Neural progenitor cell (in vitro differentiated cells): ENCODE results near the gene DGKD. TPM values are rescaled to one million over a fixed set of nuclear protein-coding genes. Genes with fewer than 3 reads are reported as not detected.
A peak's percentile ranks its signal among the peaks of the same experiment; 100 is the strongest.

Experiments
- DNase-seq: peaks from one replicate; pipeline ENCODE4 v3.0.0-alpha.2; 2016; ENCODE audit warnings: low spot score
- H2AFZ ChIP-seq: fragments of 200-600 bp; sonication (generic); replicated peaks from 2 replicates; pipeline ENCODE4 v1.6.1; 2016; ENCODE audit warnings: antibody characterized with exemption
- H3F3A ChIP-seq: fragments of 200-600 bp; sonication (generic); 2 replicates; pipeline ENCODE4 v1.6.1; 2016; ENCODE audit warnings: antibody characterized with exemption, low read depth
- H3K27ac ChIP-seq: fragments of 200-600 bp; sonication (generic); 2 replicates; pipeline ENCODE4 v1.5.1; 2016; ENCODE audit warnings: mild to moderate bottlenecking
- H3K27me3 ChIP-seq: fragments of 200-600 bp; sonication (generic); 2 replicates; pipeline ENCODE4 v1.6.1; 2016; ENCODE audit warnings: mild to moderate bottlenecking, moderate library complexity
- H3K36me3 ChIP-seq: fragments of 200-600 bp; sonication (generic); 2 replicates; pipeline ENCODE4 v1.5.1; 2016
- H3K4me1 ChIP-seq: fragments of 200-600 bp; sonication (generic); 2 replicates; pipeline ENCODE4 v1.6.1; 2016; ENCODE audit warnings: mixed run types
- H3K4me2 ChIP-seq: fragments of 200-600 bp; sonication (generic); 2 replicates; pipeline ENCODE4 v1.6.1; 2016
- H3K4me3 ChIP-seq: fragments of 200-600 bp; sonication (generic); 2 replicates; pipeline ENCODE4 v1.5.1; 2016
- H3K79me2 ChIP-seq: fragments of 200-600 bp; sonication (generic); 2 replicates; pipeline ENCODE4 v1.6.1; 2016; ENCODE audit warnings: low read depth
- H3K9ac ChIP-seq: fragments of 200-600 bp; sonication (generic); 2 replicates; pipeline ENCODE4 v1.6.1; 2016
- H3K9me3 ChIP-seq: fragments of 200-600 bp; sonication (generic); 2 replicates; pipeline ENCODE4 v1.5.1; 2016; ENCODE audit warnings: low read depth
- H4K20me1 ChIP-seq: fragments of 200-600 bp; sonication (generic); 2 replicates; pipeline ENCODE4 v1.6.1; 2016; ENCODE audit warnings: low read depth
- H3K27ac Mint-ChIP-seq: 3 replicates; pipeline ENCODE4 v1.8.0; 2021; ENCODE audit warnings: mixed read lengths
- H3K27me3 Mint-ChIP-seq: 2 replicates; pipeline ENCODE4 v1.8.0; 2022; ENCODE audit warnings: low read depth, mild to moderate bottlenecking, inconsistent platforms, moderate library complexity, mixed read lengths; ENCODE audit not compliant: insufficient read depth
- H3K36me3 Mint-ChIP-seq: 3 replicates; pipeline ENCODE4 v1.8.0; 2021; ENCODE audit warnings: mixed read lengths
- H3K4me1 Mint-ChIP-seq: 3 replicates; pipeline ENCODE4 v1.8.0; 2021; ENCODE audit warnings: mixed read lengths
- H3K4me3 Mint-ChIP-seq: 3 replicates; pipeline ENCODE4 v1.8.0; 2021; ENCODE audit warnings: mild to moderate bottlenecking, moderate library complexity, mixed read lengths
- H3K9me3 Mint-ChIP-seq: 3 replicates; pipeline ENCODE4 v1.8.0; 2020; ENCODE audit warnings: mixed read lengths
- CTCF ChIP-seq: fragments of 200-600 bp; sonication (generic); IDR thresholded peaks from 2 replicates; pipeline ENCODE4 v1.5.1; 2017; ENCODE audit warnings: antibody characterized with exemption, mild to moderate bottlenecking
- EZH2 ChIP-seq: fragments of 200-600 bp; sonication (generic); IDR thresholded peaks from 2 replicates; pipeline ENCODE4 v1.6.1; 2017; ENCODE audit warnings: antibody characterized with exemption, mild to moderate bottlenecking, moderate library complexity
- EZH2phosphoT487 ChIP-seq: fragments of 200-600 bp; sonication (generic); IDR thresholded peaks from 2 replicates; pipeline ENCODE4 v1.6.1; 2017; ENCODE audit warnings: antibody characterized with exemption
- total RNA-seq: library from RNA; depleted of rRNA; stranded (reverse); fragments of >200 nt; gene quantifications from 2 replicates; pipeline ENCODE4 v1.2.3, GENCODE V29; 2015; ENCODE audit warnings: low replicate concordance

DGKD gene
- total RNA-seq, 1 donor from 2014 or later = 10.9 TPM

- peaks cover 23% of the 10 kb centered on the region for H3K27me3 Mint-ChIP-seq
- Histone ChIP-seq H3K79me2 (no peaks in the 10 kb centered on the region), H3K4me1 (no peaks in the 10 kb centered on the region), H3K27ac (no peak overlapping the region), H3K4me2 (no peak overlapping the region), H4K20me1 (no peaks in the 10 kb centered on the region), H2AFZ (no peak overlapping the region), H3K27me3 (peaks cover 82% of the 10 kb centered on the region), H3K9ac (no peak overlapping the region), H3F3A (no peaks in the 10 kb centered on the region), H3K9me3 (no peaks in the 10 kb centered on the region), H3K4me3 (no peak overlapping the region), H3K36me3 (no peaks in the 10 kb centered on the region)
- H3K27ac Mint-ChIP-seq = no peak overlapping the region
- no peaks in the 10 kb centered on the region for H3K36me3 Mint-ChIP-seq
- DNase-seq = no peak
- TF ChIP-seq EZH2phosphoT487 (no peak), CTCF (no peak)
- H3K4me3 Mint-ChIP-seq = no peak overlapping the region
- peaks cover 13% of the 10 kb centered on the region for H3K4me1 Mint-ChIP-seq
- no peaks in the 10 kb centered on the region for H3K9me3 Mint-ChIP-seq
Measured at GRCh38 chr2:233321166-233321565, 33.1 kb upstream of the DGKD start.

GRCh38 chr2:233323851-233324250, 30.4 kb upstream of the DGKD start:
- Mint-ChIP-seq H3K27ac (no peak overlapping the region), H3K4me3 (peak overlapping the region; percentile 30), H3K27me3 (peaks cover 25% of the 10 kb centered on the region), H3K4me1 (peaks cover 13% of the 10 kb centered on the region), H3K9me3 (no peaks in the 10 kb centered on the region), H3K36me3 (no peaks in the 10 kb centered on the region)
- Histone ChIP-seq H3K9me3 (no peaks in the 10 kb centered on the region), H3K4me2 (no peak overlapping the region), H3F3A (no peaks in the 10 kb centered on the region), H3K4me3 (no peak overlapping the region), H4K20me1 (peaks cover 2% of the 10 kb centered on the region), H3K4me1 (no peaks in the 10 kb centered on the region), H3K27ac (no peak overlapping the region), H2AFZ (no peak overlapping the region), H3K79me2 (no peaks in the 10 kb centered on the region), H3K9ac (no peak overlapping the region), H3K27me3 (peaks cover 99% of the 10 kb centered on the region), H3K36me3 (no peaks in the 10 kb centered on the region)
- no peak for DNase-seq
- no peak for TF ChIP-seq CTCF
- no peak for TF ChIP-seq EZH2
- TF ChIP-seq EZH2phosphoT487 = no peak

GRCh38 chr2:233325256-233325655, 29.0 kb upstream of the DGKD start:
- Histone ChIP-seq H3K9me3 (no peaks in the 10 kb centered on the region), H3K4me1 (no peaks in the 10 kb centered on the region), H3F3A (no peaks in the 10 kb centered on the region), H2AFZ (no peak overlapping the region), H3K27me3 (peaks cover 99% of the 10 kb centered on the region), H3K9ac (no peak overlapping the region), H3K4me3 (no peak overlapping the region), H3K36me3 (no peaks in the 10 kb centered on the region), H4K20me1 (peaks cover 9% of the 10 kb centered on the region), H3K27ac (no peak overlapping the region), H3K79me2 (no peaks in the 10 kb centered on the region), H3K4me2 (no peak overlapping the region)
- Mint-ChIP-seq H3K9me3 (no peaks in the 10 kb centered on the region), H3K4me1 (peaks cover 16% of the 10 kb centered on the region), H3K27ac (no peak overlapping the region), H3K4me3 (no peak overlapping the region), H3K36me3 (no peaks in the 10 kb centered on the region), H3K27me3 (peaks cover 33% of the 10 kb centered on the region)
- DNase-seq = no peak
- TF ChIP-seq CTCF = no peak
- TF ChIP-seq EZH2phosphoT487 = no peak
- TF ChIP-seq EZH2 = no peak

GRCh38 chr2:233325814-233326213, 28.5 kb upstream of the DGKD start:
- no peaks in the 10 kb centered on the region for H3K9me3 Mint-ChIP-seq
- H4K20me1 ChIP-seq = peaks cover 9% of the 10 kb centered on the region
- no peak for DNase-seq
- no peak overlapping the region for H2AFZ ChIP-seq
- H3K4me3 Mint-ChIP-seq = no peak overlapping the region
- H3K9ac ChIP-seq = no peak overlapping the region
- H3K36me3 Mint-ChIP-seq = no peaks in the 10 kb centered on the region
- H3K36me3 ChIP-seq = no peaks in the 10 kb centered on the region
- H3K27me3 Mint-ChIP-seq = peaks cover 36% of the 10 kb centered on the region
- H3K4me1 Mint-ChIP-seq = peaks cover 16% of the 10 kb centered on the region
- no peaks in the 10 kb centered on the region for H3K4me1 ChIP-seq
- peaks cover 99% of the 10 kb centered on the region for H3K27me3 ChIP-seq
- no peaks in the 10 kb centered on the region for H3K79me2 ChIP-seq
- no peak overlapping the region for H3K4me2 ChIP-seq
- TF ChIP-seq EZH2 (no peak), CTCF (no peak), EZH2phosphoT487 (no peak)
- peak overlapping the region; percentile 89 for H3K27ac Mint-ChIP-seq
- no peaks in the 10 kb centered on the region for H3F3A ChIP-seq
- no peak overlapping the region for H3K27ac ChIP-seq
- no peak overlapping the region for H3K4me3 ChIP-seq
- no peaks in the 10 kb centered on the region for H3K9me3 ChIP-seq
